Right kidney (tissue), 1 donor: Measurements from ENCODE around the gene CABLES1.

Experiments
- DNase-seq: peaks from one replicate; pipeline ENCODE4 v3.0.0-alpha.2; 2016

Gene CABLES1

DNA sequence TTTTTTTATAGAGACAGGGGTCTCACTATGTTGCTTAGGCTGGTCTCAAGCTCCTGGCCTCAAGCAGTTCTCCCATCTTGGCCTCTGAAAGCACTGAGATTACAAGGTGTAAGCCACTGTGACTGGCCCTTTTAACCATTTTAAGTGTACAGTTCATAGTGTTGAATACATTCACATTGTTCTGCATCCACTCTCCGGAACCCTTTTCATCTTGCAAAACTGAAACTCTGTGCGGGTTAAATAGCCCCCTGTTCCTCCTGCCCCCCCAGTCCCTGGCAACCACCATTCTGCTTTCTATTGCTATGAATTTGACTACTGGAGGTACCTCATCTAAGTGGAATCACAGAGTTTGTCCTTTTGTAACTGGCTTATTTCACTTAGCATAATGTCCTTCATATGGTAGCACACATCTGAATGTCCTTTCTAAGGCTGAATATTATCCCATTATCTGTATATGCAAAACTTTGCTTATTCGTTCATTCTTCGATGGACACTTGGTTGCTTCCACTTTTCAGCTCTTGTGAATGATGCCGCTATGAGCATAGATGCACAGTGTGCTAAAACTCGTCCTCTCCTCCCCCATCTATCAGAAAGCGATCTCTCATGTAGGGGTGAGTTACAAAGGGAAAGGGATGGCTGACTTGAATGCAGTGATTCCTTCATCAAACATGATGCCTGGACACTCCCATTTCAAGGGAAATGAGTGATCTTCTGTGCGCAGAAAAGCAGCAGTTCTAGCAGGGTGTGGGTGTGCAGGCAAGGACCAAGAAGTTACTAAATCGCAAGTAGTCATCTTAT is 30.2 kb downstream of the CABLES1 start:
- no peak for DNase-seq

DNA sequence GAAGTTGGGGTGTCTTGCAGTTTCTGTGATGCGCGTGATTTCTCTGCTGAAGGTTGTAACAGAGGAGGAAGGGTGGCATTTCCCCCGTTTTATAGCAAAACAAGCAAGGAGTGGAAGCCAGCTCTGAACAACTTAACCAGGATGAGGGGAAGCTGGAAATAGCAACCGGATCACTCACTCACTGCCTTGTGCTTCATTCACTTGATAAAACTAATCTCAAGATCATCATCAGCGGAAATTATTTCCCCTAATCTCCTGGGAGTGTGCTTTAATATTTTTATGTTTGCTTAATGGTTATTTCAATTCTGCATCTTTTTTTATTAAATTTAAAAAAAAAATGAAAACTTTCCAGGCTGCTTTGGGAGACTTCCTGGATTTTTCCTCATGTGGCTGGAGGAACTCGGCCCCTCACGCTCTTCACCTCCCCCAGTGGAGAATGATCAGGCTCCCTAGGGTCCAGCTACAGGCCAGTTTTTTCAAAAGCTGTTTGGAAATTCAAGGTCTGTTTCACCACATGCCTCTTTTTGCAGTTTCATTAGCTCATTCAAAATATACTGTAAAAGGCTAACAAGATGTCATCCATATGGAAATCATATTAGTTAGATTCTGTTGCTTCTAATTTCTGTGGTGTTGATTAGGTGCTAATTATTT is 31.7 kb downstream of the CABLES1 start:
- DNase-seq, result no peak

DNA sequence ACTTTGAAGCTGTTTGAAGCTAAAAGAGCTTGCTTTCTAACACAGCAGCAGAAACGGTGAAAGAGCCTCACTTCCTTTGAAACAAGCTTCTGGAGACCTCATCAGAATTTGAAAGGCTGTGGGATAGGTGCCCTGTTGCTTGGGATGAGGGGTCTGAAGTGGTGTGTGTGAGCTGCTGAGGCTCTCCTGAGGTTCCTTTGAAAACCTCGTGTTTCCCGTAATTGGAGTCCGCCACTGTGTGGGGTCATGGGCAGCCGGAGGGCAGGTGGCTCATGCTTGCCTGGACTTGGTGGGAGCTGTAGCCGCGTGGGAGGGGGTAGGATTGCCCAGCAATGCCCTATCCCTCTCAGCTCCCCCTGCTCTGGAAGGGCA is 34.4 kb downstream of the CABLES1 start:
- DNase-seq, result no peak

DNA sequence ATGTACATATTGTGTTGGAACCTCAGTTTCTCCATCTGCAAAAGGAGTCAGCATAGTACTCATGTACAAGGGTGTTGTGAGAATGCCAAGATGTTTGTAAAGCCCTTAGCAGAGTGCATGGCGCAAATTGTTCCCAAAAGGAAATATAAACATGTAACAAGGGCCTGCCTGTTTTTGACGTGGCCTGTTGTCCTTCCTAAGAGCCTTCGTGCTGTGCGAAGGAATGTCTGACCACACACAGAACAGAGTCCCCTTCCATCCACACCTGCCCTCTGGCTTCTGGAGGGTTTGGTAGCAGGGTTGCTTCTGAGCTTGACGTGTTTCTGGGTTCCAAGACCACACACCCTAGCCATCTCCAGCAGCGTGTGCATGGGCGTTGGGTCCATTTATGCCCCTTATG is 34.9 kb downstream of the CABLES1 start:
- DNase-seq, result no peak

DNA sequence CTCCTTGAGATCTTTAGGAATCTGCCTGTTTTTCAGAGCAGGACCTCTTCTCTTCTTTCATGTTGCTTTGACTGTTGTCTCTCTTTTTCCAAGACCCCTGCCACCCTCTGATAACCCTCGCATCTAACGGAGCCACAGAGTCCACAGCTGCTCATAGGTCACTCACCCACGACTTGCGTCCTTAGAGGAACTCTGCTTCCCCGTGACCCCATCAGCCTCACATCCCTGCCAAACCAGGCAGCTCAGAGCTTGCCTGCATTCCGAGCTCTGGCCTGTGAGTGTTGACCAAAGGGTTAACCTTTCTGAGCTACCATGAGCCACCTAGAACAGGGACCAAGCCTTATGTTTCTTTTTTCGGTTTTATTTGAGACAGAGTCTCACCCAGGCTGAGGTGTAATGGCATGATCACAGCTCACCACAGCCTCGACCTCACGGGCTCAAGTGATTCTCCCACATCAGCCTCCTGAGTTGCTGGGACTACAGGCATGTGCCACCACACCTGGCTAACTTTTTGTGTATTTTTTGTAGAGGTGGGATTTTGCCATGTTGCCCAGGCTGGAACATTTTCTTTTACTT is 36.4 kb downstream of the CABLES1 start:
- no peak for DNase-seq

DNA sequence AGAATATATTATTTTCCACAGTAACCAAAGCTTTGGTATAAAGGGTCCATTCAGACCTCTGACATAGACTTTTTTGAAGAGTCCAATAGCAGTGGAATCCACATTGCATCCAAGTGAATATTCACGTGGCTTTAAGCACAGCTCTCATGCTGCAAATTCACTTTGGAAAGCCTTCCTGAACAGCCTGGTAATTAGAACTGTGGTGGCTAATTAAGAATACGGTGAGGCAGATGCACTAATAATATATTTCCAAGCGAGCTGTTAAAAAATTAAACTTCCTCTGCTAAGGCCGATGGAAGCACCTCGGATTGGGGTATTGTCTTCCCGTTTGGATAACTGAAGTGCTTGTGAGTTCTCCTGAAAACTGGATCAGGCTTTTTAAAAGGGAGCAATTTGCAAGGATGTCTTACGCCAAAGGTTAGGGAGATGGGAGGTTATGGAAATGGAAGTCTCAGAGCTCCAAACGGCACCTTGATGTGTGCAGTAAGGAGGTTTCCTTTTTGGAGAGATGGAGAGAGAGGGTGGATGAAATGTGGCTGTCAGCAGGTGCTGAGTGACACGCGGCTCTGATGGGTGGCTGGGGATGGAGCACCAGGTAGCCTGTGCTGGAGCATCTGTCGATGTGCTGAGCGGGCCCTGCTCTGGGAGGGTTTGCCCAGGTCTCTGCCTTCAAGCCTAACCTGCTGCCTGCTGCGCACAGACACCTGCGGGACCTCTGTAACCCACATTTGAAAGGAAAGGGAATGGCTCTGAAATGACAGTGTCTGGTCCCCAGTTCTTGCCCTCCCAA is 37.5 kb downstream of the CABLES1 start:
- DNase-seq, result no peak

DNA sequence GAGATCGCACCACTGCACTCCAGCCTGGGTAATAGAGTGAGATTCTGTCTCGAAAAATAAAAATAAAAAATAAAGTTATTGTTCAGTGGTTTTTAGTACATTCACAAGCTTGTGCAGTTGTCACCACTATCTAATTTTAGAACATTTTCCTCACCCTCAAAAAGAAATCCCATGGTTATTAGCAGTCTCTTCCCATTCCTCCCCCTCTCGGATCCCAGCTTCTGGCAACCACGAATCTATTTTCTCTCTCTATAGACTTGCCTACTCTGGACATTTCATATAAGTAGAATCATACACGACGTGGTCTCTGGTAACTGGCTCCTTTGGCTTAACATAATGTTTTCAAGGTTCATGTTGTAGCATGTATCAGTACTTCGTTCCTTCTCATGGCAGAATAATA is 38.6 kb downstream of the CABLES1 start:
- DNase-seq, result no peak

DNA sequence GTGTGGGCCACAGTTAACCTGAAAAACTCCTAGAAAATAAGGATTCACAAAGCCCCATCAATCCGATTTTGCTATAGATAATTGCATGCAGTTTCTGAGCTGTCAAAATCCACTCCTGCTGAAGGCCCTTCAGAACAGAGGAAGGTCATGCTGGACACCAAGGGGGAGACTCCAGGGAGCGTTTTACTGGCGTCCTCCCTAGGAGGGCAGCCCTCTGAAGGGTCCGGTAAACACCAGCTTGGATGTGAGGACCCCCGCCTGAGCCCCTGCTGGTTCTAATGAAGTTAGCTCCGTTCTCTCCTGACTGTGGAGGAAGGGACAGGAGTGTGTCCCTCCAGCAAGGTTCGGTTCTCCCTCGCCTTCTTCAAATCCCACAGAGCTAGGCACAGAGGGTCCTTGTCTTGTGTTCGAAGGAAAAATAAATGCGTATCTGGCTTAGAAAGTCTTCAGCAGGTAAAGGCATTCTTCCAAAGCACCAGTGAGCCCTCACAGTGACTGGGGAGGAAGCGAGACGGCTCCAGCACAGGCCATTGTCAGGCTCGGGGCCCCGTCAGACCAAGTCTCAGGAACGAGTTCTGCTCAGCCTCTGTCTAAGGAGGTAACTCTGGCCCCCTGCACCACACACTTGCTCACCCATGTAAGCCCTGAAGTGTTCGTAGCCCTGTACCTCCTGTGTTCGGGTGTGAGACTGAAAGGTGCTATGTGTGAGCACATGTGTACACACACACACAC is 41.6 kb downstream of the CABLES1 start:
- DNase-seq, result no peak

DNA sequence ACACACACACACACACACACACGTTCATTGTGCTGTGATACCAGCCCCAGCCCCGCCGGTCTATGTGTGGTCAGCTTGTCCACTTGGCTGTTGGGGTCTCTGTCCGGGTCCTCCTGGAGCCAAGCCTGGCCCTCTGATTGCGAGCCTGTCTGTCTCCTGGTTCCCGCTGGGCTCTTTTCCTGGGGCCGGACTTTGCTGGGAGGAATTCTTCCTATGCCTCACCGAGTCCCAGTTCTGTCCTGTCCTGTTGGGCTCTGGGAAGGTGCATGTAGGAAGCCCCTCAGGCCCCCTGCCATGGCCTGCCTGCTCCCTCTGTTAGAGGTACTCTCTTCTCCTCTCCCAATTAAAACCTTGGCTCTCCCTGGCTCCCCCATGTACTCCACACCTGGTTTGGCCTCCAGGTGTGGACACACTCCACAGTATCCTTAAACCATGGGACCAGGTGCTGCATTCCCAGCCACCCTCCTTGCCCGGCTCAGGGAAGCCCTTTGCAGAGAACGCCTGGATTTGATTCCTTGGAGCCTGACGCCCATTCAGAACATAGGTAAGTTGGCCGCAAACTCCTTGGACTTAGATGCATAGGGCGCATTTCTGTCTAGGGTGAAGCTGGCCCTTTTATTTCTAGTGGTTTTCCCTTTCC is 42.3 kb downstream of the CABLES1 start:
- DNase-seq, result no peak

DNA sequence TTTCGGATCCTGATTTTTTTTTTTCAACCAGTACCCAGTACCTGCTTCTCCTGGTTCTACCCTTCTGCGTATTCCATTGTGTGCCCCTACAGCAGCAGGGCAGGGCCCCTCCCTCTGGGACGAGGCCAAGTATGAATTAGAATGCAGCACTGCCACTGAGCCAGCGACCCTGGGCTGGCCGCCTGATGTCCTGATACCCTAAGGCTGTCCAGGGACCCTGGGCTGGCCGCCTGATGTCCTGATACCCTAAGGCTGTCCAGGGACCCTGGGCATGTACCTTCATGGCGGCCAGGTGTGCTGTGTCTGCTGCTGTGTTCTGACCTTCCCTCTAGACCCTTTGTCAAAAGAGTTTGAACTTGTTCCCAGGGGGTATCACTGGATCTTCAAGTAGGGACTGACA is 42.9 kb downstream of the CABLES1 start:
- DNase-seq, result no peak

DNA sequence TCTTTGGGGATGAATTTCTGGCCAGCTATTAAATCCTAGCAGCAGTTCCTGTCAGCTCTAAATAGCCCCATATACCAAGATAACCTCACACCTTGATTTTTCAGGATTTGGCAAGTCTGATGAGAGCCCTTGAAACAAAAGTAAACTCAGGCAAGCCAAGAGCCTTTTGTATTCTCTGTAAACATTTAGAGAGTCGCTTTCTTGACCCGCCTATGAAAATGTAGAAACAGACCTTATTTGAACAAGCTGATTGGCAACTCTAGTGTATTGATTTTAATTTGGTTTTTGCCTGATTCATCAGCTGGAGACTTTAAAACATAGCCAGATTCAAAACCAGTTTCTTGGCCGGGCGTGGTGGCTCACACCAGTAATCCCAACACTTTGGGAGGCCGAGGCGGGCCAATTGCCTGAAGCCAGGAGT is 43.4 kb downstream of the CABLES1 start:
- no peak for DNase-seq

DNA sequence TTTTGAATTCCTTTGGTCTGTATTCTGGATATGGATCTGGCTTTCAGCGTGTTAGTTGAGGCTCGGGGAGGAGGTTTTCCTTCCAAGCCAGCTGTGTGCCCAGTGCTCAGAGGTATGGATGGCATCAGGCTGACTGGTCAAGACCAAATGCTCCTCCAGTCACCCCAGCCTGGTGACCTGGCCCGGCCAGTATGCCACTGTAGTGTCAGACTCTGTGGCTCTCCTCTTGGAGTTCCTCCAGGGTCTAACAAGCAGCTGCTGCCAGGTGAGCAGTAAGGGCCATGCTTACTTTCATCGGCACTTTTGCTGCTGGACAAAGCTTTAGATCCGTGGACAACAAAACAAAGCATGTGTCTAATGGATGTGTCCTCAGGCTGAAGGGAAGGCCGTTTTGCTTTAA is 44.1 kb downstream of the CABLES1 start:
- DNase-seq, result no peak

DNA sequence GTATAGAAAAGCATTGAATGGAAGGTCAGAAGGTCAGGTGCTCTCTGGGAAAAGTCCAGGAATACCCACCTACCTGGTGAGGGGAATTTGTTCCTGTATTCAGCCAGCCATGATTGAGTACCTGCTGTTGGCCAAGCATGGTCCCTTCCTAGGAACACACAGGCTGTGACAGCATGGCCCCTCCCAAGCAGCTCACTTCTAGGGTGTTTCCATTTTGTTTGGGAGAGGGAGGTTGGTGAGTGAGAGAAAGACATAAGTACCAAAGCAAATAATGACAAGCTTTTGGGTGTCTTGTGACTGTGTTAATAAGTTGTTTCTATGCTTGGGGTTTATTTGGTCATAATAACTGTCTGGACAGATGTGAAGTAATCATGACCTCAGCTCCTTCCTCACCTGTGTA is 46.3 kb downstream of the CABLES1 start:
- no peak for DNase-seq

DNA sequence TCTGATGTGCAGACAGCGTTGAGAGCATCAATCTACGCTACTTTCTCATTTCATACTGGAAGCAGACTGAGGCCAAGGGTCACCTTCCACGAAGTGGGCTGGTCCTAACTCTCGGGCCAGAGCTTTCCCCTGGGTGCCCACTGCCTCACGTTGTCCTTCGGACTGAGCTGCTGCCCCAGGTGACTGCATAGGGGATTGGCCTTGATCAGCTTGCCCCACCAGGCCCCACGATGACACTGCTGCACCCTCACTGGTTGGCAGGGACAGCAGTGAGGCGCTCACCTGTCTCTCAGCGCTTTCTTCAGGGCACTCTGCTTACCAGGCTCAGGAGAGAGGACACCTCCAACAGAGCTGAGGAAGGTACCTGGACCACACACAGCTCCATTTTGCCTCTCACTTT is 47.3 kb downstream of the CABLES1 start:
- DNase-seq, result no peak

DNA sequence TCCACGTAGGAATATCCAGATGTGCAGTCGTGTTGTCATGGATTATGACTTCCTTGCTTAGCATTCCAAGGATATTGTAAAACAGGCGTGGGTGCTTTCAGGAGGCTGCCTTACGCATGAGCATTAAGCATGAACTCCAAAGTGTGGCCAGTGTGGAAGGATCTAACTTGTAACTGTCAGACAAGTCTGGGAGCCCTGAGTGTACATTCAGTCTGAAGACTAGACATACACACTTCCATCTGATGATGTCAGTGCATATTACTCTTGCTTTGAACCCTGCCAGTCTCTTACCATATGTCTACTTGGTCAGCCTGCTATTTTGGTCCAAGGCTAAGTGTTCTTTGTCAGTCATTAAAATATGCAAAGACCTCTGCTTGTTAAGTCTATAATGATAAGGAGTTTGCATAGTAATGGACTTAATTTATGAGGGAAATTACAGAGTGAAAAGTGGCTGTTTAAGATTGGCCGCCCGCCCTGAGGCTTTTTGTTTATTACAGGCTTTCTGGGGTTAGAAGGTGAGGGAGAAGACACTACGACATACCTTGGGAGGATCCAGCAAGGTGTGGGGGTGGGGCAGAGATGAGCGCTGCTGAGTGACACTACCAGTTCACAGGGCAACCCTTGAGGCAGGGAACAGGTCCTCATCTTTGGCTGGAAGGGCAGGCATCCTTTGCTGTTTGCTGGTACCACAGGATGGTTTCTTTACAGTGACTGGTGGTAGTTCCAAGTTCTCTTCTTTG is 48.3 kb downstream of the CABLES1 start:
- DNase-seq, result no peak

DNA sequence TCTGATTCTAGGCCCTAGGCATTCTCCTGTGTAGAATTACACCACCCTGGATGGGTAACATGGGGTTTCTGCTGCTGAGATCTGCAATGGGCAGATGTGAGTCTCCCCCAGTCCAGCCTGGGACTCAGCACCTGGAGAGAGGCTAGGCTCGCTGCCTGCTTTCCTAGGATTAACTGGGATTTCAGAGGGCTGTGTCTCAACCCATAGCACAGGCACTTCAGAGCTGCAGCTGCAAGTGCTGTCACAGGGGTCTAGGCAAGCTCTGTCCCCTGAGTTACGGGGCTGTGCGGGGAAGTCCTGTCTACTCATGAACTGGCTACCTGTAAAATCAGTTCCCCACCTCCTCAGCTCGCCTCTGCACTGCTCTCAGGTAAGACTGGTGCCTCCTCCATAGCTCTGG is 51.5 kb downstream of the CABLES1 start:
- DNase-seq, result no peak

DNA sequence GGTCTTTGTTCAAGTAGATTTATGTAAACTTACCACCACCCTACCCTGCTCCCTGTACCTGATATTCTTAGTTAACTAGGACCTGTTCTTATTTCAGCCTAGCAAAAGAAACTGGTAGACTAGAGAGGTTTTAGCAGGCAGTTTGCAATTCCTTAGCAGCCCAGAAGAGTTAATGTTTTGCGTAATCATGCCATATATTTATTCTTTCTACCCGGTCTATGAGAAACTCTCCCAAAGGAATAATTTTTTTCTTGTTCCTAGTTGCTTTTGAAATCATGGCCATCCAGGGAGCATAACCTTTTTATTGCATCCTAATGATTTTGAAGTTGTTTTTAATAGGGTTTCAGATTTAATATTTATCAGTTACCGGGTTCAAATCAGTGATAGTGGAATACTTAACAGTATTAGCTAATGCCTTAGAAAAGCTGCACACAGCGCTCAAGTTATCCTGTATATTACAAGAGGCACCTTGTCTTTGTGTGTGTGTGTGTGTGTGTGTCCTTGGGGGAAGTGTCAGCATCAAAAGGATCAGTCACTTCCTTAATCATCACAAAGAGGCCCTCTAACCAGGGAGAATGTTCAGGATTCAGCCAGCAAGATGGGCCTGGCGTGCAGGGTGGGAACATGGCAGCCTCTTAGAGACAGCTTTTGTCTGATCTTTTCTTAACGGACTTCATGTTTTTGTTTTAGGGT is 52.9 kb downstream of the CABLES1 start:
- DNase-seq, result no peak

DNA sequence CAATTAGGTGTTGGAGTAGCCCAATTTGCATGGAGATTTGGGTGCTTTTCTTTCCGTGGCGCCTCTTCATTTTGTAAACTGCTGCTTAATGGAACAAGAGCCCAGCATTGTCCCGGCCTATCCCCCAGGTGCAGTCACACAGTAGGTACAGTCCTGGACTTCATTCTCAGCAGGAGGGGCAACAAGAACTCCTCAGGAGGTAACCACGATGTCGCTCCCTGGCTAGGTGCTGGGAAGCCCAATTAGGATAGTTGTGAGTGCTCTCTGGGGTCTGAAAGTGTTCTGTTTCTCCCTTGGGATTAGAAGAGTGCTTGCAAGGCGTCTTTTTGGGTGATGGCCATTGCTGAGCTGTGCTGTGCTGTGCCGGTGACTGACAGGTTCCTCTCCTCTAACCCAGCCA is 53.8 kb downstream of the CABLES1 start:
- DNase-seq, result no peak

DNA sequence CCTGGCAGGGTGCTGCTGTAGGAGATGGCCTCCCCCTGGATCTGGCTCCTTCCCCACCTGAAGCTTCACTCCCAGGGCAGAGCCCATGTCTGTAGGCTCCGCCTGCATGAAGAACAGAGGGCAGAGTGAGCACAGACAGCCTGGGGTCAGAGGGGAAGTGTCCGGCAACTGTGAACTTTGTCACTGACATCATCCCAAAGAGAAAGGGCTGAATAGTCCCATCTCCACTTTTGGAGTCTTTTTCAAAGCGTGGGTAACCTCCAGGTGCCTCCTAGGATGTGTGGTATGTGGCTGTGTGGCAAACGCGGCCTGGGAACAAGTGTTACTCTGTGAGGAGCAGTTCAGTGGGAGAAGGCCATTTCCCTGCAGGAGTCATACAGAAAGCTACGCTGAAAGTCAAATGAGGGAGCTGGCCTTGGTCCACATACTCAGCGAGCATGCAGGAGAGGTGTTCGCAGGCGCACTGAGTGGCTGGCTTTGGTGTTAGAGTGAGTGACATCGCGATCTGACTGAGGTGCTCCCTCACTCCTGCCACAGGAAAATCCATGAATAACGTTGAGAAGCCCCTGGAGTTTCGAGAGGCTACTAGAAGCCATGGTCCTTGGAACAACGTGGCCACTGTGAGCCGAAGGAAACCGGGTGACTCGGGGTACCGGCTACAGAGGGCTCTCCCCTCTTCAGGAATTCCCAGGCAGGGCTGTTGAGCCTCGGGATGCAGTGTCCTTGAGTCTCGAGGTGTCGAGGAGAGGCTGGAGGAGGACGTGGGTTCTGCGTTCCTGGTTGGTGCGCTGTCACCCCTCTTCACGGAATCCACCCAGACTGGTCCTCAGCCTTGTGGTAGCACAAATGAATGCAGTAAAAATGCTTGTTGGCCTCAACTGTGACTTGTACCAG is 54.7 kb downstream of the CABLES1 start:
- no peak for DNase-seq
